DMS114 treated with DMSO at 0.1 percent for 48 hours (cell line): ENCODE data around the gene FBXO42.

Experiments used
- DNase-seq: peaks from one replicate; lab custom pipeline; 2025; ENCODE audit not compliant: unreplicated experiment; lab: John Stamatoyannopoulos, UW

Gene FBXO42

DNA sequence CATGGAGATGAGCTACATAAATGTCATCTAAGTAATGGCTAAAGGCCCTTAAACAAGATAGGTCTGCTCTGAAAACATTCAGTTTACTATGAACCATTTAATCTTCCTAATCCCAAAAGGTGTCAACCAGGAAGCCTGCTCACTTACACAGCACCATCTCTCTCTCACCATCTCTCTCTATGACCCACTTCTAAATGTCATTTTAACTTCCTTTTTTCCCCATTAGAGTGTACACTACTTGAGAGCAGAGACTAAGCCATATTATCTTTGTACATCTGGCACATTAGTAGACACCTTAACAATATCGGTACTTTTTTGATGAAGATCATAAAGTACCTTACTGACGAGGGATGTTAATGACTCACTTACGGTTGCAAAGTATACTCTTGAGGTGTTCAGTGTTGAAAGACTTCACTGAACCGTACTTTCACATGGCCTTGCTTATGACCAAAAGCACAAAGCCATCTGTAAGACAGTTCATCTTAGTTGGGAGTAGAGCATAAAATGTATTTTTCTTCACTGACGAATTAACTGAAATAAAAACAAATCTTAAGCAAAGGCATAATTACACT is 25.4 kb downstream of the FBXO42 start:
- no peak for DNase-seq

DNA sequence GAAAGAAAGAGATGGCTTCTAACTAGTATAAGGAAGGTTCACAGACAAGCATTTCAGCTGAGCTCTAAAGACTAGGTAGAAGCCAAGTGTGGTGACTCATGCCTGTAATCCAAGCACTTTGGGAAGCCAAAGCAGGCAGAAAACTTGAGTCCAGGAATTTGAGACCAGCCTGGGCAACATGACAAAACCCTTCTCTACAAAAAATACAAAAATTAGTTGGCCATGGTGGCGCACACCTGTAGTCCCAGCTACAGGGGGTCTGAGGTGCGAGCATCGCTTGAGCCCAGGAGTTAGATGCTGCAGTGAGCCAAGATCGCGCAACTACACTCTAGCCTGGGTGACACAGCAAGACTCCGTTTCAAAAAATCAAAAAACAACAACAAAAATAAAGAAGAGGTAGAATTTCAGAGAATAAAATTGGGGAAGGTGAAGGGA is 27.8 kb downstream of the FBXO42 start:
- no peak for DNase-seq

DNA sequence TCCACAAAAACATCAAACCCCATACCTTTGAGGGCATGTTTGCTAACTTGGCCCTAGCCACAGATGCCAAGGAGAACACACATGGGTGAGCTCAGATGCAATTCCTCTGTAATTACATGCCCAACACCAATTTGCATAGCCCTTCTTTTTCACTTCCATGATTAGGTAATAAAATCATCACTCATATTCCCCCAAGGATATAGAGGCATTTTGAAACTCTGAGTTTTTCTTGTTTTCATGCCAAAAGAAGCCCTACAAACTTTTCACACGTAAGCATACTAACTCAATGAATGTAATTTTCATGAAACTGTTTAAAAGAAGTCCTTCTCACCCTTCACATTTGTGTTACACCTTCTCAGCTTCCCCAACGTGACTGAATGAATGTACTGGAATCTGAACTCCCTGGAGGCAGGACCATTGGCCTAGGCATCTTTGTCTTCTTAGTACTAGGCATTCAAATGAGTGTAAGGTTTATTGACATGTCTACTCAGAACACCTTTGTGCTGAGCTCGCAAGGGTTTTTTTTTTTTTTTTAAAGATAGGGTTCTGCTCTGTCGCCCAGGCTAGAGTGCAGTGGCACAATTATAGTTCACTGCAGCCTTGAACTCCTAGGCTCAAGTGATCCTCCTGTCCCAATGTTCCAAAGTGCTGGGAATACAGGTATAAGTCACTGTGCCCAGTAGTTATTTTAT is 31.0 kb downstream of the FBXO42 start:
- no peak for DNase-seq

DNA sequence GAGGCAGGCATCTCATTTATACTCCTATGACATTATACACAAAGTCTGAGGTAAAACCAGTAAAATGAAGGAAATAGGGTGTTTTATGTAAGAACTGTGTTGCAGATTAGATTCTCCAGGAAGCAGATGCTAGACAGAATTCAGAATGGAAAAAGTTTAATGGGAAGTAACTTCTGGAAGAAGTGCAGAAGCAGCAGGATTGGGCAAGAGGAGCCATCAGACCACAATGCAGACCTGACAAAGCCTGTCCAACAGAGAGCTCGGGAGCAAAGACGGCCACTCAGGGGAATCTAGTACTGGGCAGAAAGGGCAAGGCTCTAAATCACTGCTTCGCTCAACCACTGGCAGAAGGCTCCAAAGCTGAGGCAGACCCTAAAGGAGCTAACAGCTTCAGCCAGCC is 33.7 kb downstream of the FBXO42 start:
- no peak for DNase-seq

DNA sequence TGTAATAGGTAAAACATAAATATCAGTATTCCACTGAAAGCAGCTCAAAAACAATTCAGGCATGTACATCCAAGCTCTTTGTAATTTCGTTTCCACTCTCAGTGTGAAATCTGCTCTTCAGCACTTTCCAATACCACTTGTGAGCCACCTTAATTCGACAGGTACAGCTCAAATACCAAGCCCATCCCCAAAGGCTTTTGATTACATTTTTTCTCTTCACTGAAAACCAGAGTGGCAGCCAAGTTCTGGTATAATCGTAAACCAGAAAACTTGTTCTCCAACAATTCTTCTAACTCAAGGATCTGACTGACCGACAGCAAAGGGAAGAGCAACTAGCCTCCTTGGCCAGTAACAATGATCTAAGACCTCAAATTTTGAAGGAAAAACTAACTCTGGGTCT is 36.8 kb downstream of the FBXO42 start:
- DNase-seq, result no peak

DNA sequence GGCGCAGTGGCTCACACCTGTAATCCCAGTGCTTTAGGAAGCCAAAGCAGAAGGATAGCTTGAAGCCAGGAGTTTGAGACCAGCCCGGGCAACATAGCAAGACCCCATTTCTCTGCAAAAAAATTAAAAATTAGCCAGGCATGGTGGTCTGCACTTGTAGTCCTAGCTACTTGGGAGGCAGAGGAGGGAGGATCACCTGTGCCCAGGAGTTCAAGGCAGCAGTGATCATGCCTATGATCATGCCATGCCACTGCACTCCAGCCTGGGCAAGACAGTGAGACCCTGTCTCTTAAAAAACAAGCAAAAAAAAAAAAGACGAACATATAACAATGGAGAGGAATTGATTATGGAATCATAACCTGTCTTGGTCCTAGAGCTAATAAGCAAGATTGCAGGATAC is 45.1 kb downstream of the FBXO42 start:
- DNase-seq, result no peak

DNA sequence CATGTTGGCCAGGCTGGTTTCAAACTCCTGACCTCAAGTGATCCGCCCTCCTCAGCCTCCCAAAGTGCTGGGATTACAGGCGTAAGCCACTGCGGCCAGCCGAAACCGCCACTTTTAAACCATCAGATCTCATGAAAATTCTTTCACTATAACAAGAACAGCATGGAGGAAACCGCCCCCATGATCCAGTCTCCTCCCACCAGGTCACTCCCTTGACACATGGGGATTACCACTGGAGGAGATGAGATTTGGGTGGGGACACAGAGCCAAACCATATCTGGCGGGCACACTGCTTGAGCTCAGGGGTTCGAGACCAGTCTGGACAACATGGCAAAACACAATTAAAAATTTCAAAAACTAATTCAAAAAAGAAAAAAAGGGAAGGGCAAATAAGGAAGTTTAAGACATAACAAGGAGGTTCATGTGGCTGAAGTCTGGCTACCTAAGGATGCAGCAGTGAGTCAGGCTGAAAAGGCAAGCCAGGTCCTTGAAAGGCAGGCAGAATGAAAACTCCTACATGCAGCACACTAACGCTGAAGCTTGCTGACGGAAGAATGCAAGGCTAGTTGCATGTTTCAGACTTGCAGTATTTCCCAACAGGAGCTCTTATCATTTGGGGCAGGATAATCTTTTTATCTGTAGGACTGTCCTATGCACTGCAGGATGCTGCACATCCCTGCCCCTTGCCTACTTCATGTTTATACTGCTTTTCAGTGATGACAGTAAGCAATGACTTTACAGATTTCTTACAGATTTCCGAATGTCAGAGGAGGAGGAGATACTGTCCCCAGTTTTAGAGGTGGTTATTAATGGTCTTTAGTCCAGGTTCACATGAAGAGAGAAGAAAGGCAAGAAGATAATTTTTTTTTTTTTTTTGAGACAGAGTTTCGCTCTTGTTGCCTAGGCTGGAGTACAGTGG is 49.3 kb downstream of the FBXO42 start:
- no peak for DNase-seq

DNA sequence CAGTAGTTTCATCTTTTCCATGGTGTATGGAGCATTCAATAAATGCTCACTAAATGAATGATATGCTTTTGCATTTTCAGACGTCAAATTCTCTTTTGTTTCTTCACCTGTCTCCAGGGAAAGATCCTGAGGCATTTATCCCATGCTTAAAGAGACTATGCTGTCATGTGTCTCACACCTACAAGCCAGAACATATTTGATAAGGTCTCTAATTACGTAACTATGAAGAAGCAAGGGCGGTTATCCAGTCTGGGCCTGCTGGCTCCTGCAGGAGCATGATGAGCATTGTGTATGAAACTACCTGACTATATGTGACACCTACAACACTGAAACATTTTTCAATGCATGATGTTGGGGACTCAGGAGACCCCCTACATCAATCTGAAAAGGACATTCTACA is 51.8 kb downstream of the FBXO42 start:
- DNase-seq, result no peak

DNA sequence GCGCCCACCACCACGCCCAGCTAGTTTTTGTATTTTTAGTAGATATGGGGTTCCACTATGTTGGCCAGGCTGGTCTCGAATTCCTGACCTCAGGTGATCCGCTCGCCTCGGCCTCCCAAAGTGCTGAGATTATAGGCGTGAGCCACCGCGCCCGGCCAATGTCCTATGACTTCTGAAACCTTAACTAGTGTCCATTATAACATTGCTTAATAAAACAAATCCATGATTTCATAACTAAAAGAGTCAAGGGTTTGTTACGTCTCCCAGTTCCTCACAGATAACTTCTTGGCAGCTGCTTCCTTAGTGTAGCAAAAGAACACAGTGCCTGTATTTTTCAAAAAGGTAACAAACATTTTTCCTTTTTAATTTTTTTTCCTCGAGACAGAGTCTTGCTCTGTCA is 53.6 kb downstream of the FBXO42 start:
- DNase-seq, result no peak

DNA sequence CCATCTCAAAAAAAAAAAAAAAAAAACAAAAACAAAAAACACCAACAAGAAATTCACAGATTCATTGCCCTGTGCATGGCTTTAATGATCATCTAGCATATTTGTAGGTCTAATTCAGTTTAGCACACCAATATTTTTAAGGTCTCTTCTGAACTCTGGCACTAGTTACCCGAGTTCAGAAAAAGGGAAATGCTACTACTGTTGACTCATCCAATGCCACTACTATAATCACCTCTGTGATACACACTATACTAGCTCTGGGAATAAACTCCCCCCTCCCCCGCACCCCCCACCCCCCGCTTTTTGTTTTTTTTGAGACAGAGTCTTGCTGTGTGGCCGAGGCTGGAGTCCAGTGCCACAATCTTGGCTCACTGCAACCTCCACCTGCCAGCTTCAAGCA is 55.6 kb downstream of the FBXO42 start:
- no peak for DNase-seq

DNA sequence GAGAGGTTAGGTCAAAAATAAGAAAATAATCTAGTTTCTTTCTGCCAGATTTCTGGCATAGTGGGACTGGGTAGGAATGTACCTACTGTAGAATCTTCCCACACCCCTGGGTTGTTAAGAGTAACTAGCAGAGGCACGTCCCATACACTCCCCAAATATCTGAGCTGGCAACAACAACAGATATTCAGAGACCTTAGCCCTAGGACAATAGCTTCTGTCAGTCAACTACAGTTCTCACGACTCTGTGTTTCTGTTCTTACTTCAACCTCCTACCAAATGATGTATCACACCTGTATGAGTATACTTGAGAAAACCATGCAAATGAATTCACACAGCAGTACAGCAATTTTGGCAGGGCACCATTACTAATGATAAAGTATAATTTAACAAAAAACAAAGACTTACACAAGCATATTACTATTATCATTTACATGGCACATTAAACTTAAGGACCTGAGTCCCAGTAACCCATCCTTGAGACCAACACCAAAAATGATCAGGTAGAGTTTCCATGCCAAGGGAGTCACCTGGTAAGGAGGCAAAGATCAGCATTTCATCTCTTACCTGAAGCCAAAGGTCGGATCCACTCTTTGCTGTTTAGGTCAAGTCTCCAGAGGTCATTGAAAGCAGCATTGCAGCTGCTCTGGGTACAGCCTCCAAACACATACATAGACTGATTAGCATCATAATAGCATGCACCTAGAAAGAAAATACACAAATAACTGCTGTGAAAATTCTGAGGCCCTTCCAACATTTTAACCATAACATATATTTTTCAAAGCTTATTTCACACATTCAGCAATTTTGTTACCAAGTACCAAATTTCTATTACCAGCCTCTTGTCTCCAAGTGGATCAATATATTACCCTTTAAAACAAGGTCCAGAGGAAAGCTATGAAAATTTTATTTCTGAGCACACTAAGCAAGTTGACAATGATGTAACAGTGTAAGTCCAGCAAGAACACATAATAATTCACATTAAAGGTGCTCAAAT is 57.8 kb downstream of the FBXO42 start:
- no peak for DNase-seq

DNA sequence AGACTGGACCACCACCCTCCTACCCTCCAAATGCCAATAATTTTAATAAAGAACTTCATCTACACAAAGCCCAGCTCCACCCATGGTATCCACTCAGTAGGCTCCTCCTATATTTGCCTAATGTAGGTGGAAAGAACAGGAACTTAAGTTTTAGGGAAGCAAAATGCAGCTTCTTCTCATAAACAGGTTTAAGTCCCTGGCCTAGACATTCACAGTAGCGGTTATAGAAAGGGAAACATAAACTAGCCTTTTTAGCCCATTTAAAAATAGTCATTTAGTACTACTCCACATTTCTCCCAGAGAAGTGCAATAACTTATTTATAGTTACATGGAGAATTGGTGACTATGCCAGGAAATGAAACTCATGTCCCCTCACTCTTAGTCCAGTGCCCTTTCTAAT is 58.7 kb downstream of the FBXO42 start:
- DNase-seq, result no peak

DNA sequence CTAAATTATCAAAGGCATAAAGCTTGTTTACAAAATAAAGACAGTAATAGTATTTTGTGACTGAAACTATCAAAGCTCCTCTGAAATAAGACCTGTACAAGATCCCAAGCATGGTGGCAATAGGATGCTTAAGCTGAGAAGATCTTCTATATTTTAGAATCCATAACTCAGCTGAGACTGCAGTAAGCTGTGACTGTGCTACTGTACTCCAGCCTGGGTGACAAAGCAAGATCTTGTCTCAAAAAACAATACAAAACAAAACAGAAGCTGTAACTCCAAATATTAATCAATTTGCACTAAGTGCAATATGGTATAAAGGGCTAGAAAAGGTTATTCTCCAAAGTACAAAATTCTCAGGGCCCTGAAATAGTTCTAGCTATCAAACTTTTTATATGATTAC is 59.5 kb downstream of the FBXO42 start:
- no peak for DNase-seq

DNA sequence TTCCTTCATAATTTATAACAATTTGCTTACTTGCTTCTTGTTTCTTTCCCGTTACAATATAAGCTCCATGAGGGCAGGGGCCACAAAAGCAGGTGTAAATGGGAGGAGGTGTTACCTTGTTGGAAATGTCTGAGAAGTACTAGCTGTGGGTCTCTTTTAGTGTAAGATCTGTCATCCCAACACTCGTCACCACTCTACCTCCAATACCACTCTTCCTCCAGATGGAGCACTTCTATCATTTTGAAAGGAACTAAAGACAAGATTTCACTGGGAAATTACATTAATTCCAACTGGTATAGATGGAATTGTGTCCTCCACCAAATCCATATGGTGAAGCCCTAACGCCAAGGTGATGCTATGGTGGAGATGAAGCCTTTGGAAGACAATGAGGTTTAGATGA is 62.3 kb downstream of the FBXO42 start:
- DNase-seq, result no peak

DNA sequence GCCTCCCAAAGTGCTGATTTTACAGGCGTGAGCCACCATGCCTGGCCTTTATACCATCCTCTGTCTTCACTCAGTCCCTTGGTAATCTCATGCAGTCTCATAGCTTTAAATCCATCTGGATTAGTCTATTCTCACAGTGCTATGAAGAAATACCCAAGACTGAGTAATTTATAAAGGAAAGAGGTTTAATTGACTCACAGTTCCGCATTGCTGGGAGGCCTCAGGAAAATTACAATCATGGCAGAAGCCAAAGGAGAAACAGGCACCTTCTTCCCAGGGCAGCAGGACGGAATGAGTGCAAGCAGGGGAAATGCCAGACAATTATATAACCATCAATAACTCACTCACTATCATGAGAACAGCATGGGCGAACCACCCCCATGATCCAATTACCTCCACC is 66.2 kb downstream of the FBXO42 start:
- no peak for DNase-seq

DNA sequence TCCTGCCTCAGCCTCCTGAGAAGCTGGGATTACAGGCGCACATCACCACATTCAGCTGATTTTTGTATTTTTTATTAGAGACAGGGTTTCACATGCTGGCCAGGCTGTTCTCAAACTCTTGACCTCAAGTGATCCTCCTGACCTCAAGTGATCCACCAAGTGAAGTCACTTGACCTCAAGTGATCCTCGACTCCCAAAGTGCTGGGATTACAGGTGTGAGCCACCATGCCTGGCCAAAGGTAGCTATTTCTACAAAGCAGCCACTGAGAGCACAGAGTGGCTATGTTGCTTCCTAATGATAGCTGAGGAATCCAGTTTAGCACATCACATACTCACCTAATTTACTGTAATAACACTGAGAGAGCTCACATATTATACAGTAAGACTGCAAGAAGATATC is 70.5 kb downstream of the FBXO42 start:
- no peak for DNase-seq

DNA sequence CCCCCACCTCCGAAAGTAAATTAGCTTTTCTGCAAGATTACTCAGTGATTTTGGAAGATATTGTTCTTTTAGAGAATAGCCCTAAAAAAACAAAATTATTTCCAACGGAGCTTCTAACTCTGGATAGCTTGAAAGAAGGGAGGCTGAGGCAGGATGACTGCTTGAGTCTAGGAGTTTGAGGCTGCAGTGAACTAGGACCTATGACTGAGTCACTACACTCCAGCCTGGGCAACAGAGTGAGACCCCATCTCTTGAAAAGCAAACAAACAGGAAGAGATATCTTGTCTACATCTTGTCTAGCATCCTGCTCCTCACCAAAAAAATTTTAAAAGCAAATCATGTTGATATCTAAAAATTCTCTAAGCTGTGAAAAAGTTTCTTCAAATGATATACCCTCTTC is 73.1 kb downstream of the FBXO42 start:
- no peak for DNase-seq

DNA sequence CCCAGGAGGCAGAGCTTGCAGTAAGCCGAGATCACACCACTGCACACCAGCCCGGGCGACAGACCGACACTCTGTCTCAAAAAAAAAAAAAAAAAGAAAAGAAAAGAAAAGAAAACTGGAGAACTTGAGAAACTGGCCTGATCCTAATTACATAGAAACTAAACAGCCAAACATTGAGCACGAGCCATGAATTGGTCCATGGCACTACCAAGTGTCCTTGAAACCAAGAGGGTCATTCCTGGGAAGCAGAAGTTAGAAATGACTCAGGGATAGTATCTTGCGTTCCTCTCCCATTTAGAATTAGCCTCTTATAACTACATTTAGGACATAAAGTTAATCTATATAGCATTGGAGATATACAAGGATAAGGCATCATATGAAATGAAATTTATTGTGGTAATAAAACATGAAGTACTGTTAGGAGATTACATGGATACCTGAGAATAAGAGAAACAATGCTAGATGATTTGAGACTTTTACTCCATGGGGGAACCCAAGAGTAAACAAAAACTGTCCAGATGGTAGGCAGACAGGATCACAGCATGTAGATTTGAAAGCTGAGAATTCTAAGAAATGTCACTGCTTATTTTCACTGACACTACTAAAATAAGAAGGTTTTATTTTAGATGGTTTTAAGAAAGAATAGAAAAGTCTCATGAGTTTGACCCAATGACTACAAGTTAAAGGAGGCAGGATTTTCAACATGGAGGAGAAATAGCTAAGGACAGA is 75.8 kb downstream of the FBXO42 start:
- no peak for DNase-seq

DNA sequence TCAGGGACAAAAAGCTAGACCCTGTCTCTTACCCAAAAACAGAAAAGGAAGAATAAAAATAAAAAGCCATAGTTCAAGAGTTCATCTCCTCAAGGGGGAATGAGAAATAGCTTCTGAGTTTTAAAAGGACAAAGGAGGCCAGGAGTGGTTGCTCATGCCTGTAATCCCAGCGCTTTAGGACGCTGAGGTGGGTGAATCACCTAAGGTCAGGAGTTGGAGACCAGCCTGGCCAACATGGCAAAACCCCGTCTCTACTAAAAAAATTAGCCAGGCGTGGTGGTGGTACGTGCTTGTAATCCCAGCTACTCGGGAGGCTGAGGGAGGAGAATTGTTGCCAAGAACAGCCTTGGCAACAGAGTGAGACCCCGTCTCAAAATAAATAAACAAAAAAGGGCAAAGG is 76.7 kb downstream of the FBXO42 start:
- no peak for DNase-seq

DNA sequence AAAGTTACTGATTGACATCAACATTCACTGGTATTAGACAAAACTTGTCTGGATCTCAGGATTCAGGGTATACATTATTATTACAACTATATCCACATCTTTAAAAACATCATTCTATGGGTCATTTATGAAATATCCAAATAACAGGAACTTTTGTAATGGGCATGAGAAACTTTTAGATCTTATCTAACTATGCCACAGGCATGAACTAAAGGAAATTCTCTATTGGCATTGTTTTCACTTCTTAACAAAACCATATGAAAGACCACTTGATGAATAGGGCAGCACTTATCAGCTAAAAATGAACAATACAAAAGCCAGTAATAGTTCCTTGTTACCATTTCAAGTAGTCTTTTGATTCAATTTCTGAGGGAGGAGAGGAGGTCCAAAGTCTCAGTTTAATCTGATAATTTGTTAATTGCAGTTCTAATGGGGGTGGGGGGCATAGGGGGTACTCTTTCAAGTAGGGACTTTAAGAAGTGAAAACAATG is 84.5 kb downstream of the FBXO42 start:
- no peak for DNase-seq
